NCI-H1417 (cell line): ENCODE data around the gene GALNT9.
A peak's percentile ranks its signal among the peaks of the same experiment; 100 is the strongest.

Source experiments
- DNase-seq, 3 experiments: peaks; one replicate each; lab custom pipeline; 2025; lab: John Stamatoyannopoulos, UW

Gene GALNT9

DNA sequence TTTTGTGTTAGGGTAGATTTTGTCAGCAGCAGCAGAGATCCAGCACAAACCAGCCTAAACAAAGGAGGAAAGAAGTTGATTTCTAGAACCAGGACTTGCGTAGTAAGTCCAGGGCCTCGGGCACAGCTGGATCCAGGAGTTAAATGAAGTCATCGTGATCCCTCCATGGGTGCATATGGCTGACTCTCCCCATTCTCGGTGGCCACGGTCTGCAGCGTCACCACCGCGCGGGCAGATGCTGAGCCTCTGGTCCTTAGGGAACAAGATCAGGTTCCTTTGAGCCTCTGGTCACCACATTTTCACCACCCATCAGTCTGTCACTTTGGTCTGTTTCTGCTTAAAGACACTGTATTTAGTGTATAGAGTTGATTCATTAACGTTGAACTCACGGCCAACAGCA, 14.8 kb upstream of the GALNT9 start:
- no peak for DNase-seq

- peak; percentile 57 to 90 (median 84) for DNase-seq
These were observed 14.1 kb upstream of the GALNT9 start for GRCh38 chr12:132343294-132344004.

GRCh38 chr12:132342251-132343227, 13.2 kb upstream of the GALNT9 start:
- peak in 1 of 3 experiments; percentile 37 for DNase-seq

DNA sequence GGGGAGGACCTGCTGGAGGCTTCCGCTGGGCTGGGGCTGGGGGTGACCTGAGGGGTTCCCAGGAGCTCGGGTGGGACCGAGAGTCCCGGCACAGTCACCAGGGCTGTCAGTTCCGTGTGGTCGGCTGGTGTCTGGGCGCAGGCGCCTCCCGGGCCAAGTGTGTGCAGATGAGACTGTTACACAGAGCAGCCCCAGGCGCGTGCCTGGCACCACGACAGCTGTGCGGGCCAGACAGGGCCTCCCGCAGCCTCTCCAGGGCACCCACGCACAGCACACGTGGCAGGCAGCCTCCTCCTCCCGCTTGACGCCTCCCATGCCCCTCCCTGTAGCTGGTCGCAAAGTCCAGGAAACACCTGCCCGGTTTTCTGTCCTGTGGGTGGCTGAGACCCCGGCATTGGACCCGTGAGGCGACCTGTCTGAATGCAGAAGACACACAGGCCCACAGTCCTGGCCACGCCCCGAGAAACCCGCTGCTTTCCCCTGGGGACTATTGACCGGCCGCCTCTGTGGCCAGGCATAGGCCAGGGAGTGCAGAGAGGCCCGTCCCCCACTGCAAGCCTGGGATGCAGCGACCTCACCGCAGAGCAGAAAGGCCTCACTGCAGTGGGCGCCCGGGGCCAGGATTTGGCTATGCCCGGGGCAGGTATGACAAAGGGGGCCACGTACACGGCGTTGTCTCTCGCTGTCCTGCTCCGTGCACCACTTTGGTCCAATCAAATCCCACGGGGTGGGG, 12.1 kb upstream of the GALNT9 start:
- peak in 1 of 3 experiments; percentile 29 for DNase-seq

GRCh38 chr12:132340266-132341035, 11.1 kb upstream of the GALNT9 start:
- DNase-seq = no peak

DNA sequence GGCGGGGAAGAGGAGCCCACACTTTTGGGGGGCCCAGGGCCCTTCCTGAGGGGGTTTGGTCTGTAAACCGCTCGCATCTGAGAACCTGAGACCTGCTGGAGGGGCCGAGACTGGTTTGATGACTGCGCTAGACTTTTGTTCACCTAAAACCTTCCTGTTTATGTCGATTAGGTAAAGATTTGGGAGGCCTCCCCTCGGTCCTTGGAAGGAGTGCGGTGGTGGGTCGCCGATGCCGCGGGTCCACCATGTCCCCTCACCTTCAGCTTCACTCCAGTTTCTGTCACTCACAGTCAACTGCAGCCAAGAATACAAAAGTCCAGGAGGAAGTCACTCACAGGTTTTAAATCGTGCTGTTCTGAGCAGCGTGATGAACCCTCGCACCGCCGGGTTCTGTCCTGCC, 10.5 kb upstream of the GALNT9 start:
- no peak for DNase-seq

DNA sequence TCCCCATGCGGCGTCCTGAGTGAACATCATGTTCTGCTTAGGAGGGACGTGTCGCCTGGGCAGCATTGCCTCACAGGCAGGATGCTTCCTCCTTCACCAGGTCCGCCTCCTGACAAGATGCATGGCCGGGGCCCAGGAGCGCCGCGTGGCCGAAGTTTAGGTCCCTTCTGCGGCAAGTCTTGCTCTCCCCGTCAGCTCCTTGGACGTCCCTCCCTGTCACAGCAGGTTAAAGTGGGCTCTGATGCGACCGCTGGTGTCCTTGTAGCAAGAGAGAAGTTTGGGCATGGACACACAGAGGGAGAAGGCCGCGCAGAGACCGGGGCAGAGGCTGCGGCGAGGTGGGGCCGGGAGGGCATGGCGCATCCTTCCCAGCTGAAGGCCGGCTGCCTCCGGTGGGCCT, 9.4 kb upstream of the GALNT9 start:
- DNase-seq = no peak

DNA sequence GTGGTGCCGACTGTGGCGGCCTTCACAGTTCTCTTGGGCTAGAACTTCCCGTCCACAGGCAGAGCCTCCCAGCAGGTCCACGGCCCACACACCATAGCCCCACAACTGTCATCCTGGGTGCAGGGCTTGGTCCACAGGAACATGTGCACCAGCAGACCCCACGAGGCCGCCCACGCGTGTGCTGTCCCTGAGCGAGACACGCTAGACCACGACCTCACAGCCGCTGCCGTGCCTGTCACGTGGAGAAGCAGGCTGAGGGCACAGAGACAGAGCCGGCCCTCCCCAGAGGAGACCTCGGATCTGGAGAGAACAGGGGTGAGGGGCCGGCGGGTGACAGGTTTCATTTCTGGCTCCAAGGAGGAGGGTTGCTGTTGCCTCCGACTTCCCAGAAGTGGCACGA, 8.9 kb upstream of the GALNT9 start:
- no peak for DNase-seq

- no peak for DNase-seq
These were observed 8.2 kb upstream of the GALNT9 start for GRCh38 chr12:132337557-132337956.

DNA sequence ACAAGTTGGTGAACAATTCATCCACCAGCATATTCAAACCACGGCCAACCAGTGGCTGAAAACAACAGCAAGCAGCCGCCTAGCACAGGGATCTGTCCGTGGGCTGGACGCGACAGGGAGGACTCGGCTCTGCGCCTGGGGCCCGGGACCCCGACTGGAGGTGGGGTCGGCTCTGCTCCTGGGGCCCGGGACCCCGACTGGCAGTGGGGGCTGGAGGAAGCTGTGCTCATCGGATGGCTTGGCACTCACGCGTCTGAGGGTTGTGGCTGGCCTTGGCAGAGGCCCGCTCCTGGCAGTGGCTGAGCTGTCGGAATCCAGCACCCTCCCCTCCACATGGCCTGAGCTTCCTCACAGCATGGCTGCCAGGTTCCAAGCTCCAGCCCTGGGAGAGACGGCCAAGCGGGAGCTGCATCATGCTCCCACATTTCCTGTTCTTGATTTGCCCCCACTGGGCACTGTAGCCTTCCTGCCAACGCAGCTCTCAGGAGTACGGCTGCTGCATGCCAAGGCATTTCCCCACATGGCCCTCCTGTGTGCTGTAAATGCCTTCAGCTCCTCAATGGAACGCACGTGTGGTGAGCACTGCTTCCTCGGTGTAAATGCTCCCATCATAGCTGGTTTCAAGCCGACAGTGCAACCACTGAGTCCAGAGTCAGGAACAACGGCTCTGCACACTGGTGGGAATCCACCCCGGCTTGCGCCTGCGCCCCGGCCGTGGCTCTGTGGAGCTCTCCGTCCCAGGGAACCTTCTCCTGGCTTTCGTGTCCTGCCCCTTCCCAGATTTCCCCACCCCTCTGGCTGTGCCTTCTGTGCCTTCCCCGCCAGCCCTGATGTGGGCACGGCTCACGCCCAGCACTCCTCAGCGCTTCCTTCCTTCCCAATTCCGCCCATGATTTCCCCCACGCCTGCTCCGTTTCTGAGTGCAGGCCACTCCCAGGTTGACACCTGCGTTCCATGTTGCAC, 7.3 kb upstream of the GALNT9 start:
- no peak for DNase-seq

- DNase-seq = no peak
These were observed 5.9 kb upstream of the GALNT9 start for GRCh38 chr12:132335179-132335756.

DNA sequence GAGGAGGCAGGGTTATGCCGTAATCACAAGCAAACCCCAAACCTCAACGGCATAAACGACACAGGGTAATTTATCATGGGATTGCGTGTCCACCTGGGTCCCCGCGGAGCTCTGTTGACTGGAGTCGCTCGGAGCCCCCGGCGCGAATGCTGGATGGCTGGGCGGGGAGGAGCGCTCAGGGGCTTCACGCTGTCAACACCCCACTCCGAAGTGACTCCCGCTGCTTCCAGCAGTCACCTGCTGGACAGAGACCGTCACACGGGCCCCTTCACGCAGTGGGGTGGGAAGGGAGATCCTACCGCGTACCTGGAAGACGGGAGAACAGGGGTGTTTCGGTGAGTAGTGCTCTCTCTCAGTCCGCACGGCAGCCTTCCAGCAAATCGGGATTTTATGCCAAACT, 4.4 kb upstream of the GALNT9 start:
- DNase-seq = no peak

DNA sequence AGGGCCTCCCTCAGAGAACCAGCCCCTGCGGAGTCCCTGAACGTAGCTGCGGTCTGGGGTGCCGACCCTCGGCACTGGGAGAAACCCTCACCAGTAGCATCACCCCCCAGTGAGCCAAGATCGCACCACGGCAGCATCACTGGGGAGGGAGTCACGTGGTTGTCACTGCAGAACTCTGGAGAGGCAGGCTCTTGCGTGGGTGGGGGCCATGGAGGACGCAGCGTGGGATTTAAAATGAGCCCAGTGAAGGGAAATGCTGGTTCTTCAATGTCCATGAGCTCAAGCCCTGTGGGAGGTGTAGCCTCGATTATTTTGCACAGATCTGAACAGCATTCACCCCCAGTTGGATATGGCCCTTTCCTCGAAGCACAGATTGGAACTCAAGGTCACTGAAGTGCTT, 3.9 kb upstream of the GALNT9 start:
- no peak for DNase-seq

- no peak for DNase-seq
These were observed 1.1 kb upstream of the GALNT9 start for GRCh38 chr12:132330549-132330881.

DNA sequence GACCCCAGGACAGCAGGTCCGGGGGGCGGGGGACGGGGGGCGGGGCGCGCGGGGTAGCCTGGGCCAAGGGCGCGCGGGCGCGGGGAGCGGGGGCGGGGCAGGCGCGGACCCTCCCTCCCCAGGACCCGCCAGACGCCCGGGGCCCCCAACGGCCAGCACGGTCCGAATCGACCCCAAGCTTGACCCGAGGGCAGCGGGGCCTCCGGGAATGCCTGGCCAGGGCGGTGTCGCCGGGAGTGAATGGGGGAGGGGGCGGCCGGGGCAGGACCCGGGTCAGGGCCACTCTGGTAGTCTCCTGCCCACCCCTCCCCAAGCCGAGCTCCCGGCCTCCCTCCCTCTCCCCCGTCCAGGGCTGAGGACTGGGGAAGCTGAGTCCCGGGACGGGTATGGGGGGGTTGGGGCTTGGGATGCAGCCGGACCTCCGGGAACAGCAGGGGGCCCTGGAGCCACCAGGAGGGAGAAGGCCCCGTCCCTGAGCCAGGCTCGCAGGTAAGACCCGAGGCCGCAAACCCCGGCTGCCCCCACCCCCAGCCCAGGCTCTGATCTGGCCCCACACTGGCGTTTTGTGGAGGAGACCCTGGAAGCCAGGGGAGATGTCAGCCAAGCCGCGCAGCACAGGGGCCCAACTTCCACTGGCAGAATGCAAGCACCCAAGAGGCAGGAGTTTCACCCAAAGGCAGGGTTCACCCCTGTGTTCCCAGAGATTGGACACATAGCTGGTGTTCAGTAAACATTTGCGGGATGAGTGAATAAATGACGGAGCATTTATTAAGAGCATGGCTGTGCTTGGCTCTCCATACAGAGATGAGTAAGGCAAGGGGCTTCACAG, 545 bp upstream of the GALNT9 start:
- DNase-seq = no peak

GRCh38 chr12:132328282-132329029, 933 bp downstream of the GALNT9 start:
- DNase-seq = no peak

- peak in 1 of 3 experiments; percentile 7 for DNase-seq
These were observed 1.8 kb downstream of the GALNT9 start for GRCh38 chr12:132327336-132328171.

DNA sequence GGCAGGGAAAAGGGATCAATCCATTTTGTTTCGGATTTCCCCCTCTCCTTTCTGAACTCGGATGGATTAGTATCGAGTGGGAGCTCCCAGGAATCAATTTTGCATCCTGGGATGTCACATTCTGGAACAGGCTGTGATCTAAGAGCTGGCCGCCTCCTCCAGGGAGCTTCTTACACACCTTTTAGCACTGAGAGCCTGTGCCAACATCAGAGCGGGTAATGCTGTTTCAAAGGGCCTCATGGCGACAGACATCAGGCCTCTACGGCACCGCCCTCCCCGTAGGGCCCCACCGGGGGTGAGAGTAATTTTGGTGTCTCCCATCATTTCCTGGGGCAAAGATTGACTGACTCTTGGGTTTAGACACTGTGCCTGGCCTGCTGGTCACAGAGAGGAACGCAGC, 2.7 kb downstream of the GALNT9 start:
- no peak for DNase-seq
